HepG2 (cell line): ENCODE results near the gene ZNF385B. TPM values are rescaled to one million over a fixed set of nuclear protein-coding genes. Genes with fewer than 3 reads are reported as not detected.

Experiments
- ATAC-seq: fragments of 200-7000 bp; cut with Tn5 transposase; 3 replicates; pipeline ENCODE4 v1.9.1; 2020; ENCODE audit warnings: mild to moderate bottlenecking, moderate library complexity
- BruUV-seq: library from RNA; stranded (reverse); fragments of 400-500 nt; replicated peaks from 2 replicates; lab custom pipeline; 2021; lab: Mats Ljungman, UMichigan
- CTCF ChIA-PET: fragments of 300-600 bp; formaldehyde crosslinking; extraction: SDS; loops from one replicate; lab custom pipeline; 2021; ENCODE audit warnings: low total read pairs, inconsistent platforms, low intra/inter-chr PET ratio; lab: Yijun Ruan, JAX
- POLR2A ChIA-PET: fragments of 350-600 bp; sonication (Branson Sonifier 250); formaldehyde crosslinking; loops from one replicate; lab custom pipeline; 2020; ENCODE audit warnings: antibody characterized with exemption, inconsistent platforms; lab: Yijun Ruan, JAX
- DNase-seq: peaks from one replicate; pipeline ENCODE4 v3.0.0-alpha.2; 2015; ENCODE audit warnings: low spot score
- FAIRE-seq: peaks from 3 replicates; lab custom pipeline; 2011; peaks lifted over from hg19 to GRCh38; lab: Jason Lieb, UNC
- H2AFZ ChIP-seq: one replicate; pipeline ENCODE4 v1.6.1; 2011; ENCODE audit warnings: low read length, inconsistent platforms
- H3K27ac ChIP-seq: fragments of 300-600 bp; 3 replicates; pipeline ENCODE4 v1.8.0; 2011; ENCODE audit warnings: mixed run types, mild to moderate bottlenecking, mixed read lengths, low read length, inconsistent platforms; ENCODE audit not compliant: insufficient read depth; ENCODE audit errors: extremely low read length
- H3K27me3 ChIP-seq, 2 experiments: fragments of 200-600 bp in 1 of 2; 2 replicates in 1 of 2; 3 replicates in 1 of 2; pipeline versions ENCODE4 v1.6.0 to v1.8.0; 2011; ENCODE audit warnings: low read length in 2 of 2, mild to moderate bottlenecking in 2 of 2, moderate library complexity in 2 of 2, inconsistent platforms in 1 of 2; ENCODE audit not compliant: insufficient read depth in 2 of 2, control insufficient read depth in 1 of 2
- H3K36me3 ChIP-seq, 2 experiments: fragments of 200-600 bp in 1 of 2; replicated peaks in 1 of 2; 2 replicates in 1 of 2; 3 replicates in 1 of 2; pipeline versions ENCODE4 v1.5.1 to v1.8.0; 2011; ENCODE audit warnings: low read length in 2 of 2, inconsistent platforms in 1 of 2; ENCODE audit not compliant: insufficient read depth in 2 of 2, control insufficient read depth in 1 of 2
- H3K4me1 ChIP-seq: 2 replicates; pipeline ENCODE4 v1.5.1; 2012; ENCODE audit warnings: low read length, inconsistent platforms; ENCODE audit not compliant: insufficient read depth
- H3K4me2 ChIP-seq: 2 replicates; pipeline ENCODE4 v1.6.0; 2011; ENCODE audit warnings: low read depth, low read length, inconsistent platforms
- H3K4me3 ChIP-seq, 3 experiments: fragments of 200-600 bp in 1 of 3; sonication (generic), shearing (Covaris generic) in 1 of 3; replicated peaks in 1 of 3; 2 replicates each; pipeline ENCODE4 v1.5.1; 2011 to 2016; ENCODE audit warnings: low read length in 3 of 3, inconsistent platforms in 2 of 3, low read depth in 2 of 3, mild to moderate bottlenecking in 2 of 3, control low read depth in 1 of 3, mixed read lengths in 1 of 3; ENCODE audit not compliant: insufficient read depth in 1 of 3
- H3K79me2 ChIP-seq: one replicate; pipeline ENCODE4 v1.6.1; 2011; ENCODE audit warnings: low read length, inconsistent platforms; ENCODE audit not compliant: insufficient read depth
- H3K9ac ChIP-seq: 2 replicates; pipeline ENCODE4 v1.6.0; 2011; ENCODE audit warnings: mild to moderate bottlenecking, low read depth, low read length, inconsistent platforms; ENCODE audit not compliant: insufficient read depth
- H3K9me3 ChIP-seq: 2 replicates; pipeline ENCODE4 v1.5.1; 2012; ENCODE audit warnings: mild to moderate bottlenecking, low read length
- H4K20me1 ChIP-seq: 2 replicates; pipeline ENCODE4 v1.6.0; 2011; ENCODE audit warnings: inconsistent platforms, mild to moderate bottlenecking, low read length, moderate library complexity; ENCODE audit not compliant: insufficient read depth
- MBD4 ChIP-seq: IDR thresholded peaks from 2 replicates; pipeline ENCODE4 v1.6.1; 2012; ENCODE audit warnings: low read length, inconsistent platforms, borderline replicate concordance
- NCOA5 ChIP-seq: sonication (generic); formaldehyde crosslinking; IDR thresholded peaks from 2 replicates; pipeline ENCODE4 v1.4.0; 2020; ENCODE audit warnings: missing genetic modification reagents
- ZNF839 ChIP-seq: sonication (generic); formaldehyde crosslinking; IDR thresholded peaks from 2 replicates; pipeline ENCODE4 v1.4.0; 2020; ENCODE audit warnings: missing genetic modification reagents, mild to moderate bottlenecking, borderline replicate concordance
- WGBS: methylation state at CpG from one replicate; pipeline ENCODE4 v1.1.6; 2017; ENCODE audit warnings: low lambda C conversion rate; 5-methylcytosine and 5-hydroxymethylcytosine counted together
- in situ Hi-C: cut with HindIII; loops from 2 replicates; pipeline ENCODE4 v1.10.0; 2017; ENCODE audit warnings: low pct_unique_long_range_greater_than_20kb; ENCODE audit not compliant: extremely low pct_ligation_motif_present
- intact Hi-C: fragments of 100-400 bp; cut with micrococcal nuclease; formaldehyde crosslinking; loops from one replicate; pipeline ENCODE4 v1.10.0; 2022; ENCODE audit not compliant: unreplicated experiment
- polyA plus RNA-seq, 8 experiments: library from polyadenylated mRNA; depleted of rRNA in 3 of 8; stranded (reverse) in 7 of 8; unstranded in 1 of 8; fragments of >200 nt; fragmentation: Illumina TruSeq in 4 of 8; extraction: Trizol in 4 of 8; gene quantifications; 2 replicates each; pipeline versions ENCODE4 v1.2.1 to v1.2.3, GENCODE V29; 2011 to 2016; ENCODE audit warnings: low read depth in 4 of 8, missing spikeins in 1 of 8, mixed read lengths in 1 of 8; ENCODE audit not compliant: insufficient read depth in 1 of 8
- total RNA-seq, 5 experiments: library from RNA; depleted of rRNA; stranded (reverse); fragments of >200 nt; fragmentation: Illumina TruSeq; extraction: Trizol; gene quantifications; 2 replicates each; pipeline ENCODE4 v1.2.3, GENCODE V29; 2016; ENCODE audit warnings: low read depth in 1 of 5

Gene ZNF385B
- total and polyA plus RNA-seq, 2 of the 13 experiments (the other 11 are each of a cell fraction or from before 2014, with no cell fraction given) = 3.3 to 6.7 TPM

DNA sequence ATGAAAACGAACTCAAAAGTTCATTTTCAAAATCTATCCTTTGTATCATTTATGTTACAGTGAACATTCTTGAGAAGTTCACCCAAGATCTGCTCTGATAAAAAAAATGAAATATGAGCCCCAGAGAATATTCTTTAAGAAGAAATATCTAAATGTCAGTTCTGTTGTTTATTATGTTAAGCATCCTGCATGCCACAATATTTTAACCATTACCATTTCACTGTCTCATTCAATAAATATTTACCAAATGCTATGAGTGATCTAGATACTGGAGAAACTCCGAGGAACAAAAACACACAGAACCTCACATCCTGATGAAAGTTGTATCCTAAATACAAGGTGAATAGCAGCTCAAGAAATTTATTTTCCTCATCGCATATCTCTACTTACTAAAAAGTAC, 170.2 kb downstream of the ZNF385B start:
- POLR2A ChIA-PET = no interaction called here
- CTCF ChIA-PET = no interaction called here
- no peaks in the 10 kb centered on the region for H3K4me1 ChIP-seq
- H3K4me2 ChIP-seq = no peak overlapping the region
- in situ Hi-C loops (no loop called here), intact Hi-C loops (no loop called here)
- no peak for ATAC-seq
- no peak for TF ChIP-seq ZNF839 (CRISPR knock-in tag)
- TF ChIP-seq, all 625 proteins: peak for 0
- Histone ChIP-seq H3K9me3 (no peaks in the 10 kb centered on the region), H3K27me3 (peaks cover 1 to 3% of the 10 kb centered on the region in 2 experiments; a peak in 3 of 5 replicates), H3K9ac (no peak overlapping the region), H4K20me1 (no peaks in the 10 kb centered on the region), H3K27ac (no peak overlapping the region), H3K4me3 (no peak overlapping the region), H2AFZ (no peak overlapping the region), H3K36me3 (no peaks in the 10 kb centered on the region), H3K79me2 (no peaks in the 10 kb centered on the region)
- FAIRE-seq = no peak
- no peak for DNase-seq
- 32% methylated on average over 3 of the region's 3 CpGs for WGBS
- BruUV-seq = no TSS peak

DNA sequence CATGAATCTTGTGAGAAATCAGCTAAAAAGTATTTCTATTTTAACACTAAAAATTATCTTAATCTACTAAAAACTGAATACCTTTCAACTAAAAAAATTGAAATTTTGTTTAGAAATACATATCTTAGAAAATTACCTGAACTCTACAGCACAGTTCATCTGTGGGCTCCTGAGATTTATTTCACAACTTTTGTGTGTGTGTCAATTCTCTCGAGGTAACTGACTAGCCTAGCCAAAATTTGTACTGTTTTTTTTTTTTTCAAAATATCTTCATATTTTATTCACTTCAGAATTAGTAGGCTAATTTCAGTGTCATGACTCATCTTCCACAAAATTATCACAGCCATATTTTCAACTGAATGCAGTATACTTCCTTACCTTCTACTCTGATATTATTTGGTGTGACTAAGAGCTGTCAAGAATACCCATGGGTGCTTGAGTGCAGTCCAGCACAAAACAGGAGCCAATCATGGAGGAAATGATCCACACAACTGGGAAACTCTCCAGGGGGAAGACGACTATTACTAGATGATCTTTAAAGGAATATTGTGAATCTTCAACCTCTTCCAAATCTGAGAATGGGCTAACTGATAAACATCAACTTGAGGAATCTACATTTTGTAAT, 174.6 kb downstream of the ZNF385B start:
- no peak overlapping the region for H3K9ac ChIP-seq
- H3K4me3 ChIP-seq = no peak overlapping the region
- H4K20me1 ChIP-seq = no peaks in the 10 kb centered on the region
- ATAC-seq (no peak), DNase-seq (no peak), FAIRE-seq (no peak)
- no peaks in the 10 kb centered on the region for H3K4me1 ChIP-seq
- ChIA-PET POLR2A (interaction anchor here (0.7 kb wide), 1 partner anchor 58 kb away, joined by 3 read pairs; no protein-coding TSS in a partner anchor), CTCF (no interaction called here)
- in situ Hi-C loops (no loop called here), intact Hi-C loops (no loop called here)
- no peaks in the 10 kb centered on the region for H3K79me2 ChIP-seq
- H3K4me2 ChIP-seq = no peak overlapping the region
- no peaks in the 10 kb centered on the region for H3K9me3 ChIP-seq
- H3K27ac ChIP-seq = no peak overlapping the region
- H3K36me3 ChIP-seq = no peaks in the 10 kb centered on the region
- 2% methylated on average over 2 of the region's 2 CpGs for WGBS
- no peak overlapping the region for H2AFZ ChIP-seq
- BruUV-seq = no TSS peak
- peaks cover 1 to 3% of the 10 kb centered on the region in 2 experiments; a peak in 3 of 5 replicates for H3K27me3 ChIP-seq
- TF ChIP-seq NCOA5 (CRISPR knock-in tag) = no peak
- no peak for TF ChIP-seq MBD4
